ENCODE data around the gene CCNK.

The CCNK gene

DNA sequence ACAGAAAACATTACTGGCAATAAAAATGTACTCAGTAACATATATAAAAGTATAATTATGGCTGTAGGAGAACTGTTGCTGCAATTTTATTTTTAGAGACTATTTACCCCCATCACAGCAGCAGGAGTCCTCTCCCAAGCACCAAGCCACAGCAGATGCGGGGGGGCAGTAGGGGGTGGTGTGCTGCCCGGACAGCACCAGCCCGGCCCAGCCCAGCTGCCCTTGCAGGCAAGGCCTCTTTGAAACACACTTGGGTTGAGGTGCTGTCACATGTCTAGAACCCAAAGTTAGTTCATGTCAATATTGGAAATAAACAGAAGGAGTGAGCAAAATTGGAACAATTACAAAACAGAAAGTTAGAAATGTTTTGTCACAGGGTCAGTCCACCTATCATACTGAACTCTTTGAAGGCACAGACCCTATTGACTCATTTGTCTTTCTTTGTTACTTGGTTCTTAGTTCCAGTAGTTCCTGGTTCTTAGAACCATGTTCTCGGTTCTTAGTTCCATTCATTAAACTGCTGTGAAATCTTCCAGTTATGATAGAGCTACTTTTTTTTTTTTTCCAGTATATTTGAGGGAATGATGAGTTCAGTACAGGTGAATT, 22.7 kb downstream of the CCNK start:
- Histone ChIP-seq H3K79me2 (ENCODE audit: insufficient read depth, low read length) (no peaks in the 10 kb centered on the region), H3K4me2 (ENCODE audit: low read depth, low read length, poor library complexity, severe bottlenecking) (no peak overlapping the region), H3K9ac (ENCODE audit: low read depth, low read length, poor library complexity, severe bottlenecking) (no peak overlapping the region), H3K27me3 (ENCODE audit: insufficient read depth, low read length, poor library complexity, severe bottlenecking) (no peaks in the 10 kb centered on the region), H3F3A (ENCODE audit: low read depth) (no peaks in the 10 kb centered on the region), H3K9me3 (ENCODE audit: insufficient read depth, low read depth, low read length) (no peaks in the 10 kb centered on the region), H2AFZ (ENCODE audit: low read length) (no peak overlapping the region), H3K4me3 (ENCODE audit: low read length, poor library complexity, severe bottlenecking) (no peak overlapping the region), H4K20me1 (ENCODE audit: insufficient read depth, low read length, poor library complexity, severe bottlenecking) (no peaks in the 10 kb centered on the region), H3K36me3 (ENCODE audit: insufficient read depth, low read length) (peaks cover 99% of the 10 kb centered on the region; the same call in 1 of the 2 replicates), H3K9me2 (replicated peaks; ENCODE audit: low read depth, low read length) (no peaks in the 10 kb centered on the region), H3K4me1 (ENCODE audit: insufficient read depth, low read length, poor library complexity, severe bottlenecking) (no peaks in the 10 kb centered on the region)
- TF ChIP-seq EZH2phosphoT487 (IDR thresholded peaks at IDR 0.05; ENCODE audit: borderline replicate concordance) (no peak), CTCF (conservative IDR thresholded peaks at IDR 0.05; ENCODE audit: low read length) (no peak)

- H3K4me1 ChIP-seq (ENCODE audit: insufficient read depth, low read length, poor library complexity, severe bottlenecking), result no peaks in the 10 kb centered on the region
- H3K9me2 ChIP-seq (replicated peaks; ENCODE audit: low read depth, low read length), result no peaks in the 10 kb centered on the region
- H3K36me3 ChIP-seq (ENCODE audit: insufficient read depth, low read length), result peaks cover 97% of the 10 kb centered on the region; the same call in 1 of the 2 replicates
- no peaks in the 10 kb centered on the region for H3F3A ChIP-seq (ENCODE audit: low read depth)
- H3K9me3 ChIP-seq (ENCODE audit: insufficient read depth, low read depth, low read length), result no peaks in the 10 kb centered on the region
- H3K9ac ChIP-seq (ENCODE audit: low read depth, low read length, poor library complexity, severe bottlenecking), result no peak overlapping the region
- no peak overlapping the region for H3K4me3 ChIP-seq (ENCODE audit: low read length, poor library complexity, severe bottlenecking)
- peaks cover 3% of the 10 kb centered on the region for H4K20me1 ChIP-seq (ENCODE audit: insufficient read depth, low read length, poor library complexity, severe bottlenecking)
- TF ChIP-seq CTCF (conservative IDR thresholded peaks at IDR 0.05; ENCODE audit: low read length) (no peak), EZH2phosphoT487 (IDR thresholded peaks at IDR 0.05; ENCODE audit: borderline replicate concordance) (no peak)
- no peaks in the 10 kb centered on the region for H3K79me2 ChIP-seq (ENCODE audit: insufficient read depth, low read length)
- H2AFZ ChIP-seq (ENCODE audit: low read length), result no peak overlapping the region
- H3K4me2 ChIP-seq (ENCODE audit: low read depth, low read length, poor library complexity, severe bottlenecking), result no peak overlapping the region
- H3K27me3 ChIP-seq (ENCODE audit: insufficient read depth, low read length, poor library complexity, severe bottlenecking), result no peaks in the 10 kb centered on the region
Measured at GRCh38 chr14:99505089-99505488, 23.9 kb downstream of the CCNK start.

- Histone ChIP-seq H3F3A (ENCODE audit: low read depth) (no peaks in the 10 kb centered on the region), H3K9ac (ENCODE audit: low read depth, low read length, poor library complexity, severe bottlenecking) (no peak overlapping the region), H3K36me3 (ENCODE audit: insufficient read depth, low read length) (peaks cover 93% of the 10 kb centered on the region; the same call in 1 of the 2 replicates), H3K4me3 (ENCODE audit: low read length, poor library complexity, severe bottlenecking) (no peak overlapping the region), H3K4me2 (ENCODE audit: low read depth, low read length, poor library complexity, severe bottlenecking) (no peak overlapping the region), H3K4me1 (ENCODE audit: insufficient read depth, low read length, poor library complexity, severe bottlenecking) (no peaks in the 10 kb centered on the region), H2AFZ (ENCODE audit: low read length) (no peak overlapping the region), H3K9me2 (replicated peaks; ENCODE audit: low read depth, low read length) (no peaks in the 10 kb centered on the region), H4K20me1 (ENCODE audit: insufficient read depth, low read length, poor library complexity, severe bottlenecking) (peaks cover 3% of the 10 kb centered on the region), H3K9me3 (ENCODE audit: insufficient read depth, low read depth, low read length) (no peaks in the 10 kb centered on the region), H3K79me2 (ENCODE audit: insufficient read depth, low read length) (no peaks in the 10 kb centered on the region), H3K27me3 (ENCODE audit: insufficient read depth, low read length, poor library complexity, severe bottlenecking) (no peaks in the 10 kb centered on the region)
- no peak for TF ChIP-seq EZH2phosphoT487 (IDR thresholded peaks at IDR 0.05; ENCODE audit: borderline replicate concordance)
- no peak for TF ChIP-seq CTCF (conservative IDR thresholded peaks at IDR 0.05; ENCODE audit: low read length)
Measured at GRCh38 chr14:99506276-99506675, 25.1 kb downstream of the CCNK start.

All from Loucy (cell line).